IMR-90 (cell line): ENCODE data around the gene PHLDA2. TPM values are rescaled to one million over a fixed set of nuclear protein-coding genes. Genes with fewer than 3 reads are reported as not detected.

Experiments used
- ATAC-seq: fragments of 200-7000 bp; cut with Tn5 transposase; 2 replicates; pipeline ENCODE4 v1.9.1; 2020; ENCODE audit warnings: low read depth, mild to moderate bottlenecking, moderate library complexity
- BruUV-seq: library from RNA; stranded (reverse); fragments of 400-500 nt; replicated peaks from 2 replicates; lab custom pipeline; 2021; lab: Mats Ljungman, UMichigan
- CTCF ChIA-PET: fragments of 300-600 bp; formaldehyde crosslinking; extraction: SDS; loops from one replicate; lab custom pipeline; 2021; ENCODE audit warnings: antibody characterized with exemption; lab: Yijun Ruan, JAX
- POLR2A ChIA-PET: fragments of 300-600 bp; sonication (Branson Sonifier 250); formaldehyde crosslinking; loops from one replicate; lab custom pipeline; 2022; ENCODE audit warnings: antibody characterized with exemption; ENCODE audit not compliant: unreplicated experiment; lab: Charles Lee
- DNase-seq: peaks from one replicate; pipeline ENCODE4 v3.0.0; 2013
- H2AFZ ChIP-seq: replicated peaks from 2 replicates; pipeline ENCODE3; 2013; ENCODE audit warnings: low read length, mild to moderate bottlenecking; ENCODE audit not compliant: poor library complexity
- H2AK5ac ChIP-seq: 2 replicates; pipeline ENCODE4 v1.6.1; 2013; ENCODE audit warnings: low read depth, low read length, inconsistent platforms
- H2AK9ac ChIP-seq: replicated peaks from 2 replicates; pipeline ENCODE3; 2013; ENCODE audit warnings: mild to moderate bottlenecking, low read depth, low read length, moderate library complexity; ENCODE audit not compliant: poor library complexity
- H2BK120ac ChIP-seq: 2 replicates; pipeline ENCODE4 v1.6.1; 2013; ENCODE audit warnings: low read depth, low read length, inconsistent platforms
- H2BK15ac ChIP-seq: 3 replicates; pipeline ENCODE4 v1.6.1; 2013; ENCODE audit warnings: low read depth, low read length, inconsistent platforms
- H2BK20ac ChIP-seq: 2 replicates; pipeline ENCODE4 v1.6.1; 2013; ENCODE audit warnings: low read depth, mild to moderate bottlenecking, inconsistent platforms, low read length, moderate library complexity
- H2BK5ac ChIP-seq: 2 replicates; pipeline ENCODE4 v1.6.1; 2013; ENCODE audit warnings: mild to moderate bottlenecking, low read depth, low read length, inconsistent platforms; ENCODE audit not compliant: poor library complexity, severe bottlenecking
- H3K14ac ChIP-seq: replicated peaks from 2 replicates; pipeline ENCODE4 v1.6.1; 2013; ENCODE audit warnings: low read depth, low read length, inconsistent platforms
- H3K18ac ChIP-seq: 2 replicates; pipeline ENCODE4 v1.6.1; 2013; ENCODE audit warnings: low read depth, low read length, control low read depth
- H3K23ac ChIP-seq: 2 replicates; pipeline ENCODE4 v1.6.1; 2013; ENCODE audit warnings: low read depth, low read length, inconsistent platforms
- H3K27ac ChIP-seq: 2 replicates; pipeline ENCODE4 v1.5.1; 2013; ENCODE audit warnings: mild to moderate bottlenecking, control low read depth, low read length; ENCODE audit not compliant: insufficient read depth
- H3K27me3 ChIP-seq: 2 replicates; pipeline ENCODE4 v1.6.1; 2013; ENCODE audit warnings: low read length; ENCODE audit not compliant: control insufficient read depth, insufficient read depth
- H3K36me3 ChIP-seq: 2 replicates; pipeline ENCODE4 v1.6.1; 2013; ENCODE audit warnings: low read length, mixed read lengths; ENCODE audit not compliant: control insufficient read depth, insufficient read depth
- H3K4ac ChIP-seq: 2 replicates; pipeline ENCODE4 v1.6.1; 2013; ENCODE audit warnings: low read depth, low read length, inconsistent platforms
- H3K4me1 ChIP-seq: 2 replicates; pipeline ENCODE4 v1.6.1; 2013; ENCODE audit warnings: low read length, mixed read lengths; ENCODE audit not compliant: control insufficient read depth, insufficient read depth
- H3K4me2 ChIP-seq: 2 replicates; pipeline ENCODE4 v1.6.1; 2013; ENCODE audit warnings: low read depth, mild to moderate bottlenecking, control low read depth, low read length, moderate library complexity
- H3K4me3 ChIP-seq: 2 replicates; pipeline ENCODE4 v1.5.1; 2013; ENCODE audit warnings: low read depth, mild to moderate bottlenecking, control low read depth, low read length, moderate library complexity; ENCODE audit not compliant: insufficient read depth
- H3K56ac ChIP-seq: 2 replicates; pipeline ENCODE4 v1.6.1; 2013; ENCODE audit warnings: low read length, inconsistent platforms; ENCODE audit not compliant: insufficient read depth; ENCODE audit errors: extremely low read depth
- H3K79me1 ChIP-seq, 2 experiments: 2 replicates each; pipeline ENCODE4 v1.6.1; 2013; ENCODE audit warnings: low read length in 2 of 2, inconsistent platforms in 1 of 2, low read depth in 1 of 2
- H3K9ac ChIP-seq: 2 replicates; pipeline ENCODE4 v1.6.1; 2013; ENCODE audit warnings: low read depth, low read length, control low read depth
- H3K9me1 ChIP-seq: 2 replicates; pipeline ENCODE4 v1.6.1; 2013; ENCODE audit warnings: low read length, inconsistent platforms; ENCODE audit not compliant: insufficient read depth
- H3K9me3 ChIP-seq: 2 replicates; pipeline ENCODE4 v1.6.1; 2013; ENCODE audit warnings: low read length; ENCODE audit not compliant: control insufficient read depth, insufficient read depth
- H4K20me1 ChIP-seq: 2 replicates; pipeline ENCODE4 v1.6.1; 2013; ENCODE audit warnings: low read length, inconsistent platforms; ENCODE audit not compliant: insufficient read depth
- H4K5ac ChIP-seq: 2 replicates; pipeline ENCODE4 v1.6.1; 2013; ENCODE audit warnings: mild to moderate bottlenecking, low read depth, low read length, control low read depth
- H4K8ac ChIP-seq, 2 experiments: 2 replicates each; pipeline ENCODE4 v1.6.1; 2013; ENCODE audit warnings: low read depth in 2 of 2, low read length in 2 of 2, control low read depth in 1 of 2, inconsistent platforms in 1 of 2
- H4K91ac ChIP-seq: 2 replicates; pipeline ENCODE4 v1.6.1; 2013; ENCODE audit warnings: low read depth, low read length, inconsistent platforms; ENCODE audit not compliant: insufficient read depth
- MAZ ChIP-seq: IDR thresholded peaks from 2 replicates; pipeline ENCODE4 v1.6.1; 2012; ENCODE audit warnings: low read depth, mild to moderate bottlenecking, low read length, improper control_type of control experiment, moderate library complexity, borderline replicate concordance
- RAD21 ChIP-seq: IDR thresholded peaks from 2 replicates; pipeline ENCODE4 v1.6.1; 2012; ENCODE audit warnings: low read length, improper control_type of control experiment
- RCOR1 ChIP-seq: IDR thresholded peaks from 2 replicates; pipeline ENCODE4 v1.6.1; 2012; ENCODE audit warnings: mild to moderate bottlenecking, low read length, improper control_type of control experiment; ENCODE audit not compliant: insufficient replicate concordance
- SMC3 ChIP-seq: fragments of 150-350 bp; IDR thresholded peaks from 2 replicates; pipeline ENCODE4 v1.6.1; 2016; ENCODE audit warnings: low read depth, mild to moderate bottlenecking, antibody characterized with exemption, low read length, moderate library complexity
- USF2 ChIP-seq: fragments of 150-350 bp; IDR thresholded peaks from 2 replicates; pipeline ENCODE4 v1.6.1; 2017; ENCODE audit warnings: mild to moderate bottlenecking, antibody characterized with exemption, low read length, low read depth
- WGBS, 2 experiments: methylation state at CpG; one replicate each; pipeline versions ENCODE4 v1.1.5 to v1.1.7; 2013; ENCODE audit warnings: missing lambda C conversion rate in 2 of 2; ENCODE audit not compliant: insufficient read length in 1 of 2; ENCODE audit errors: extremely low coverage in 2 of 2; 5-methylcytosine and 5-hydroxymethylcytosine counted together
- dilution Hi-C: fragments of 300-500 bp; cut with HindIII; formaldehyde crosslinking; loops from one replicate; pipeline ENCODE4 v1.14.3; 2018; ENCODE audit warnings: low sequenced_read_pairs; ENCODE audit not compliant: unreplicated experiment
- in situ Hi-C: fragments of 300-500 bp; cut with MboI; formaldehyde crosslinking; loops from 3 replicates; pipeline ENCODE4 v1.14.3; 2019; ENCODE audit warnings: low sequenced_read_pairs, inconsistent platforms, mixed read lengths
- intact Hi-C: fragments of 100-400 bp; cut with micrococcal nuclease; formaldehyde crosslinking; loops from 2 replicates; pipeline ENCODE4 v1.10.0; 2022
- polyA plus RNA-seq, 3 experiments: library from polyadenylated mRNA; depleted of rRNA; stranded (reverse); fragments of >200 nt; gene quantifications; 2 replicates each; pipeline ENCODE4 v1.2.3, GENCODE V29; 2012; ENCODE audit warnings: low replicate concordance in 1 of 3
- total RNA-seq: library from RNA; depleted of rRNA; stranded (reverse); fragments of >200 nt; gene quantifications from 2 replicates; pipeline ENCODE4 v1.2.3, GENCODE V29; 2012
- TF ChIP-seq, protein P1 (sequence below): conservative IDR thresholded peaks from 2 replicates; pipeline ENCODE4 v1.5.1; 2012; ENCODE audit warnings: mild to moderate bottlenecking, low read depth, low read length, improper control_type of control experiment

Gene PHLDA2
- total and polyA plus RNA-seq, 2 of the 4 experiments (the other 2 are of a cell fraction), result 3.8 to 89.0 TPM

GRCh38 chr11:2930704-2931419, 1.6 kb upstream of the PHLDA2 start:
- in situ Hi-C loops, result no loop called here
- POLR2A ChIA-PET, result no interaction called here

More at GRCh38 chr11:2930704-2931419, 1.6 kb upstream of the PHLDA2 start:
- dilution Hi-C loops (no loop called here), intact Hi-C loops (no loop called here)
- H3K27ac ChIP-seq, result peak overlapping the region; percentile 53
- H2AFZ ChIP-seq, result peak overlapping the region; percentile 90
- TF ChIP-seq, protein P1, sequence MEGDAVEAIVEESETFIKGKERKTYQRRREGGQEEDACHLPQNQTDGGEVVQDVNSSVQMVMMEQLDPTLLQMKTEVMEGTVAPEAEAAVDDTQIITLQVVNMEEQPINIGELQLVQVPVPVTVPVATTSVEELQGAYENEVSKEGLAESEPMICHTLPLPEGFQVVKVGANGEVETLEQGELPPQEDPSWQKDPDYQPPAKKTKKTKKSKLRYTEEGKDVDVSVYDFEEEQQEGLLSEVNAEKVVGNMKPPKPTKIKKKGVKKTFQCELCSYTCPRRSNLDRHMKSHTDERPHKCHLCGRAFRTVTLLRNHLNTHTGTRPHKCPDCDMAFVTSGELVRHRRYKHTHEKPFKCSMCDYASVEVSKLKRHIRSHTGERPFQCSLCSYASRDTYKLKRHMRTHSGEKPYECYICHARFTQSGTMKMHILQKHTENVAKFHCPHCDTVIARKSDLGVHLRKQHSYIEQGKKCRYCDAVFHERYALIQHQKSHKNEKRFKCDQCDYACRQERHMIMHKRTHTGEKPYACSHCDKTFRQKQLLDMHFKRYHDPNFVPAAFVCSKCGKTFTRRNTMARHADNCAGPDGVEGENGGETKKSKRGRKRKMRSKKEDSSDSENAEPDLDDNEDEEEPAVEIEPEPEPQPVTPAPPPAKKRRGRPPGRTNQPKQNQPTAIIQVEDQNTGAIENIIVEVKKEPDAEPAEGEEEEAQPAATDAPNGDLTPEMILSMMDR, result peak; percentile 56
- TF ChIP-seq SMC3 (0 out of 2 replicates have a peak, but pooled peaks have one; percentile 16), MAZ (no peak), USF2 (no peak), RCOR1 (no peak), RAD21 (peak; percentile 52)
- ATAC-seq (0 out of 2 replicates have a peak, but pooled peaks have one; percentile 3), DNase-seq (peak; percentile 23)
- H3K4me3 ChIP-seq, result peak overlapping the region; percentile 92
- 0 out of 2 replicates have a peak overlapping the region, but pooled peaks have one; percentile 4 for H3K9ac ChIP-seq
- peak overlapping the region; percentile 56 for H3K4me2 ChIP-seq
- peak overlapping the region; percentile 27 for H2BK5ac ChIP-seq
- H2AK5ac ChIP-seq, result peak overlapping the region; percentile 90
- H3K18ac ChIP-seq, result no peak overlapping the region
- peak overlapping the region; percentile 56 for H2AK9ac ChIP-seq
- H3K79me1 ChIP-seq, result peaks cover 6 to 27% of the 10 kb centered on the region in 2 experiments; a peak in 3 of 4 replicates
- no peaks in the 10 kb centered on the region for H3K27me3 ChIP-seq
- H4K5ac ChIP-seq, result peak overlapping the region; percentile 28; the same call in 1 of the 2 replicates
- peak overlapping the region; percentile 96 for H2BK20ac ChIP-seq
- 46% methylated on average over 8 of the region's 21 CpGs; no CpG with 5 or more reads in 1 of the 2 experiments for WGBS, 2 experiments
- peaks cover 10% of the 10 kb centered on the region for H3K9me1 ChIP-seq
- no TSS peak for BruUV-seq
- H4K91ac ChIP-seq, result peak overlapping the region; percentile 72
- H3K14ac ChIP-seq, result peak overlapping the region; percentile 68; the same call in 1 of the 2 replicates
- H3K36me3 ChIP-seq, result no peaks in the 10 kb centered on the region
- H4K8ac ChIP-seq, result peak overlapping the region; percentile 72 to 88; a peak in 3 of 4 replicates
- CTCF ChIA-PET, result interaction anchor here (1.0 to 1.4 kb wide), 2 partner anchors 38 to 39 kb away, joined by 3 read pairs; no protein-coding TSS in a partner anchor
- H3K23ac ChIP-seq, result peak overlapping the region; percentile 84; the same call in 1 of the 2 replicates
- H3K56ac ChIP-seq, result 0 out of 2 replicates have a peak overlapping the region, but pooled peaks have one; percentile 44
- peaks cover 18% of the 10 kb centered on the region for H4K20me1 ChIP-seq
- H2BK120ac ChIP-seq, result peak overlapping the region; percentile 95
- H3K4me1 ChIP-seq, result peaks cover 16% of the 10 kb centered on the region
- peak overlapping the region; percentile 96 for H3K4ac ChIP-seq
- peak overlapping the region; percentile 94; the same call in 1 of the 3 replicates for H2BK15ac ChIP-seq
- no peaks in the 10 kb centered on the region for H3K9me3 ChIP-seq
